Heart left ventricle (tissue), 16 donors: ENCODE measurements around the gene PALB2. TPM values are rescaled to one million over a fixed set of nuclear protein-coding genes. Genes with fewer than 3 reads are reported as not detected.

ENCODE experiments used
- ATAC-seq, 4 donors: fragments of 200-7000 bp; cut with Tn5 transposase; one replicate each; pipeline ENCODE4 v1.9.1; 2020 to 2022; ENCODE audit warnings: moderate library complexity in 4 of 4, mild to moderate bottlenecking in 3 of 4, moderate number of reproducible peaks in 1 of 4
- DNase-seq, 5 donors: peaks; one replicate each; pipeline ENCODE4 v3.0.0-alpha.2; 2020
- H3K27ac ChIP-seq, 12 donors: fragments of 200-600 bp; sonication (generic) in 4 of 12; one replicate each; pipeline versions ENCODE4 v1.5.0 to v1.8.0; 2016 to 2022; ENCODE audit warnings: mild to moderate bottlenecking in 2 of 12
- H3K27me3 ChIP-seq, 9 donors: fragments of 200-600 bp; sonication (generic) in 2 of 9; one replicate each; pipeline versions ENCODE4 v1.5.1 to v1.8.0; 2016 to 2022; ENCODE audit warnings: mild to moderate bottlenecking in 3 of 9
- H3K36me3 ChIP-seq, 9 donors: fragments of 200-600 bp; sonication (generic) in 2 of 9; one replicate each; pipeline versions ENCODE4 v1.5.0 to v1.8.0; 2018 to 2022; ENCODE audit warnings: mild to moderate bottlenecking in 2 of 9
- H3K4me1 ChIP-seq, 12 donors: fragments of 200-600 bp; sonication (generic) in 4 of 12; one replicate each; pipeline versions ENCODE4 v1.5.0 to v1.8.0; 2016 to 2022; ENCODE audit warnings: mild to moderate bottlenecking in 3 of 12
- H3K4me3 ChIP-seq, 12 donors: fragments of 200-600 bp; sonication (generic) in 4 of 12; one replicate each; pipeline versions ENCODE4 v1.5.0 to v1.8.0; 2017 to 2022; ENCODE audit warnings: mild to moderate bottlenecking in 9 of 12, moderate library complexity in 4 of 12
- H3K9me3 ChIP-seq, 12 donors: fragments of 200-600 bp; sonication (generic) in 4 of 12; one replicate each; pipeline versions ENCODE4 v1.5.0 to v1.8.0; 2016 to 2022; ENCODE audit warnings: mild to moderate bottlenecking in 1 of 12
- CTCF ChIP-seq, 12 donors: fragments of 200-600 bp; sonication (generic) in 4 of 12; IDR thresholded peaks; one replicate each; pipeline versions ENCODE4 v1.5.0 to v1.8.0; 2018 to 2022; ENCODE audit warnings: antibody characterized with exemption in 12 of 12, mild to moderate bottlenecking in 5 of 12
- POLR2A ChIP-seq, 2 donors: fragments of 450-650 bp; IDR thresholded peaks; one replicate each; pipeline ENCODE4 v1.6.1; 2017; ENCODE audit warnings: antibody characterized with exemption in 2 of 2, mild to moderate bottlenecking in 2 of 2, moderate library complexity in 2 of 2
- WGBS, 4 donors: extraction: QIAGEN DNeasy Blood & Tissue Kit in 2 of 4; methylation state at CpG; one replicate each; pipeline versions ENCODE4 v1.1.5 to v1.1.7; 2013 to 2018; 5-methylcytosine and 5-hydroxymethylcytosine counted together
- intact Hi-C, 10 donors: fragments of 100-400 bp; cut with DNase I; formaldehyde crosslinking; loops; one replicate each; pipeline versions ENCODE4 v1.11.1 to v1.14.2; 2022
- polyA plus RNA-seq, 2 donors: library from polyadenylated mRNA; stranded (reverse); fragments of 200-250 nt; gene quantifications; one replicate each; pipeline ENCODE4 v1.2.3, GENCODE V29; 2013
- total RNA-seq, 9 donors: library from RNA; depleted of rRNA in 2 of 9; stranded (reverse); fragments of >200 nt in 2 of 9; fragmentation: NEBNext Ultra II Directional in 3 of 9; extraction: Animal tissue kit (Norgen Biotek cat#: 25700) in 3 of 9; gene quantifications; one replicate each; pipeline versions ENCODE4 v1.1.0 to v1.2.4, GENCODE V29; 2016 to 2023
- donor health status: ischemic (EF 13 %, LVEDD 7.1; RV severe dilation, severe dysfunction).
- donor health status: healthy with polysubstance abuse.
- donor health status: DM: no; HTN: yes; CAD: no.
- donor health status: DM: no; HTN: no; CAD: no.
- donor health status: ischemic (EF 25% LVEDD 6.9; RV normal size, moderate dysfunction).
- donor health status: ischemic (EF 25% LVEDD 5.7; RV mildly dilated, moderate dysfunction).
- donor health status: healthy.
- donor health status: DM: yes; HTN: yes; CAD: no.
- donor health status: ischemic (EF 35%, LVEDD 5.7; RV mildly dilated, moderate dysfunction).
- donor health status: nonischemic (EF 11% LVEDD 7.7; RV severe dilation, severe dysfunction).
- donor health status: DM: yes; HTN: yes; CAD: no.
- donor health status: PGD.
- donor health status: ischemic (EF 29% LVEDD 5.4; RV normal size, mild dysfunction).
- donor health status: nonischemic (EF 23%, LVEDD 6.1; RV moderate dilation, normal function).

Gene PALB2
- total and polyA plus RNA-seq, 11 donors: 3.4 to 7.4 (median 4.5) TPM

GRCh38 chr16:23667355-23667659 lies 26.2 kb upstream of the PALB2 start:
- H3K4me1 ChIP-seq: no peaks in the 10 kb centered on the region
- no peaks in the 10 kb centered on the region for H3K9me3 ChIP-seq
- TF ChIP-seq POLR2A (IDR thresholded peaks at IDR 0.05): no peak
- TF ChIP-seq CTCF (IDR thresholded peaks at IDR 0.05): no peak
- H3K27ac ChIP-seq: no peak overlapping the region
- peaks cover 3 to 100% (median 96%) of the 10 kb centered on the region in 9 donors for H3K36me3 ChIP-seq
- 90 to 92% (median 92%) methylated on average over 6 of the region's 6 CpGs for WGBS, 4 donors
- ATAC-seq (no peak), DNase-seq (no peak)
- no peak overlapping the region for H3K4me3 ChIP-seq
- H3K27me3 ChIP-seq: no peaks in the 10 kb centered on the region
- intact Hi-C loops: no loop called here

- WGBS, 4 donors: 82 to 90% (median 86%) methylated on average over 7 of the region's 7 CpGs
- no peaks in the 10 kb centered on the region for H3K9me3 ChIP-seq
- H3K27ac ChIP-seq: no peak overlapping the region
- DNase-seq: no peak
- peaks cover 3 to 100% (median 97%) of the 10 kb centered on the region in 9 donors for H3K36me3 ChIP-seq
- no peak overlapping the region for H3K4me3 ChIP-seq
- H3K27me3 ChIP-seq: no peaks in the 10 kb centered on the region
- no peak for ATAC-seq
- no peak for TF ChIP-seq CTCF (IDR thresholded peaks at IDR 0.05)
- no peak for TF ChIP-seq POLR2A (IDR thresholded peaks at IDR 0.05)
- H3K4me1 ChIP-seq: no peaks in the 10 kb centered on the region
- intact Hi-C loops: no loop called here
These were observed 25.7 kb upstream of the PALB2 start for GRCh38 chr16:23666571-23667354.

GRCh38 chr16:23663918-23664317 lies 22.8 kb upstream of the PALB2 start:
- Histone ChIP-seq H3K36me3 (peaks cover 3 to 100% (median 99%) of the 10 kb centered on the region in 9 donors), H3K4me1 (no peaks in the 10 kb centered on the region), H3K9me3 (no peaks in the 10 kb centered on the region), H3K27ac (no peak overlapping the region), H3K27me3 (no peaks in the 10 kb centered on the region), H3K4me3 (no peak overlapping the region)
- DNase-seq (no peak), ATAC-seq (no peak)
- TF ChIP-seq POLR2A (IDR thresholded peaks at IDR 0.05) (no peak), CTCF (IDR thresholded peaks at IDR 0.05) (no peak)
- 95 to 97% (median 97%) methylated on average over 2 of the region's 2 CpGs for WGBS, 4 donors
- intact Hi-C loops: no loop called here

- TF ChIP-seq CTCF (IDR thresholded peaks at IDR 0.05) (no peak), POLR2A (IDR thresholded peaks at IDR 0.05) (no peak)
- Histone ChIP-seq H3K4me1 (no peaks in the 10 kb centered on the region), H3K9me3 (no peaks in the 10 kb centered on the region), H3K36me3 (peaks cover 0 to 92% (median 53%) of the 10 kb centered on the region in 9 donors), H3K27ac (no peak overlapping the region), H3K27me3 (no peaks in the 10 kb centered on the region), H3K4me3 (no peak overlapping the region)
- ATAC-seq: no peak
- no peak for DNase-seq
- intact Hi-C loops: no loop called here
- WGBS, 4 donors: 96 to 98% (median 97%) methylated on average over 4 of the region's 4 CpGs
These were observed 10.9 kb upstream of the PALB2 start for GRCh38 chr16:23651943-23652468.
